Right lobe of liver (tissue), 6 donors: Measurements from ENCODE around the gene LACTBL1. TPM values are rescaled to one million over a fixed set of nuclear protein-coding genes. Genes with fewer than 3 reads are reported as not detected.
"Not testable (repeated sequence)": the region's sequence is repeated elsewhere in the genome, so short reads cannot be mapped to it uniquely, and the experiment has no call there.

Experiments used
- ATAC-seq, 4 donors: fragments of 200-7000 bp; cut with Tn5 transposase; one replicate each; pipeline ENCODE4 v1.9.1; 2020; ENCODE audit warnings: mild to moderate bottlenecking in 4 of 4, moderate library complexity in 4 of 4
- DNase-seq, 3 donors: peaks; one replicate each; pipeline ENCODE4 v3.0.0-alpha.2; 2020
- H3K27ac ChIP-seq, 3 donors: fragments of 200-600 bp; one replicate each; pipeline ENCODE4 v1.8.0; 2022
- H3K27me3 ChIP-seq, 2 donors: fragments of 200-600 bp; one replicate each; pipeline ENCODE4 v1.8.0; 2022
- H3K36me3 ChIP-seq, 4 donors: fragments of 200-600 bp; sonication (generic) in 1 of 4; one replicate each; pipeline versions ENCODE4 v1.5.1 to v1.8.0; 2017 to 2022; ENCODE audit warnings: control low read depth in 1 of 4
- H3K4me1 ChIP-seq, 4 donors: fragments of 200-600 bp; sonication (generic) in 1 of 4; one replicate each; pipeline versions ENCODE4 v1.5.1 to v1.8.0; 2017 to 2022; ENCODE audit warnings: control low read depth in 1 of 4
- H3K4me3 ChIP-seq, 3 donors: fragments of 200-600 bp; one replicate each; pipeline ENCODE4 v1.8.0; 2022
- H3K9me3 ChIP-seq, 4 donors: fragments of 200-600 bp; sonication (generic) in 1 of 4; one replicate each; pipeline versions ENCODE4 v1.5.1 to v1.8.0; 2017 to 2022; ENCODE audit warnings: control low read depth in 1 of 4
- CTCF ChIP-seq, 4 donors: fragments of 200-600 bp in 3 of 4; fragments of 450-650 bp in 1 of 4; IDR thresholded peaks; one replicate each; pipeline versions ENCODE4 v1.5.1 to v1.8.0; 2016 to 2022; ENCODE audit warnings: antibody characterized with exemption in 4 of 4, mild to moderate bottlenecking in 2 of 4
- POLR2A ChIP-seq: fragments of 450-650 bp; IDR thresholded peaks from one replicate; pipeline ENCODE4 v1.6.1; 2017; ENCODE audit warnings: antibody characterized with exemption, mild to moderate bottlenecking
- WGBS: methylation state at CpG from one replicate; pipeline ENCODE4 v1.1.6; 2018; ENCODE audit warnings: low coverage, low lambda C conversion rate; ENCODE audit not compliant: insufficient coverage; ENCODE audit errors: missing lambda C conversion rate; 5-methylcytosine and 5-hydroxymethylcytosine counted together
- intact Hi-C, 2 donors: fragments of 100-400 bp; cut with DNase I; formaldehyde crosslinking; loops; one replicate each; pipeline versions ENCODE4 v1.11.2 to v1.14.1; 2022
- total RNA-seq, 6 experiments: library from RNA; depleted of rRNA in 2 of 6; stranded (reverse); fragments of >200 nt in 2 of 6; fragmentation: NEBNext Ultra II Directional in 3 of 6; extraction: Animal tissue kit (Norgen Biotek cat#: 25700) in 3 of 6; gene quantifications; one replicate each; pipeline versions ENCODE4 v1.1.0 to v1.2.4, GENCODE V29; 2016 to 2023
- donor health status: DM: no; HTN: yes; CAD: no.
- donor health status: DM: no; HTN: no; CAD: no.
- donor health status: DM: no; HTN: no; CAD: no.
- donor health status: DM: no; HTN: yes; CAD: no.
- donor health status: DM: no; HTN: yes; CAD: no.

LACTBL1 gene
- total RNA-seq, 6 experiments from 2014 or later: not detected

GRCh38 chr1:22995774-22996173 lies 23.1 kb upstream of the LACTBL1 start:
- Histone ChIP-seq H3K27me3 (no peaks in the 10 kb centered on the region), H3K4me1 (no peaks in the 10 kb centered on the region), H3K4me3 (no peak overlapping the region), H3K27ac (no peak overlapping the region), H3K9me3 (no peaks in the 10 kb centered on the region), H3K36me3 (no peaks in the 10 kb centered on the region)
- ATAC-seq (no peak), DNase-seq (no peak)
- TF ChIP-seq POLR2A (no peak), CTCF (IDR thresholded peaks at IDR 0.05) (no peak)
- intact Hi-C loops: no loop called here

- H3K36me3 ChIP-seq, ATAC-seq, H3K27ac ChIP-seq, intact Hi-C loops, H3K4me1 ChIP-seq, H3K4me3 ChIP-seq, DNase-seq, H3K9me3 ChIP-seq, H3K27me3 ChIP-seq: not testable (repeated sequence)
- 72% methylated on average over 2 of the region's 6 CpGs for WGBS
Measured at GRCh38 chr1:22993220-22993795, 20.6 kb upstream of the LACTBL1 start.

- H3K36me3 ChIP-seq, H3K27me3 ChIP-seq, H3K27ac ChIP-seq, ATAC-seq, H3K4me3 ChIP-seq, DNase-seq, intact Hi-C loops, H3K4me1 ChIP-seq, H3K9me3 ChIP-seq: not testable (repeated sequence)
- 54% methylated on average over 3 of the region's 3 CpGs for WGBS
Measured at GRCh38 chr1:22992384-22992783, 19.7 kb upstream of the LACTBL1 start.

- intact Hi-C loops: loop anchor here in 1 of 2 donors (10.0 kb wide), 1 partner anchor 201 kb away; no protein-coding TSS in a partner anchor
- DNase-seq: no peak
- no peaks in the 10 kb centered on the region for H3K27me3 ChIP-seq
- no peak overlapping the region for H3K4me3 ChIP-seq
- H3K4me1 ChIP-seq: no peaks in the 10 kb centered on the region
- H3K9me3 ChIP-seq: no peaks in the 10 kb centered on the region
- TF ChIP-seq POLR2A (no peak), CTCF (IDR thresholded peaks at IDR 0.05) (no peak)
- H3K27ac ChIP-seq: no peak overlapping the region
- no peak for ATAC-seq
- WGBS: 20% methylated on average over 2 of the region's 4 CpGs
- no peaks in the 10 kb centered on the region for H3K36me3 ChIP-seq
Measured at GRCh38 chr1:22983944-22984343, 11.3 kb upstream of the LACTBL1 start.

- WGBS: 81% methylated on average over 3 of the region's 3 CpGs
- intact Hi-C loops: loop anchor here in 1 of 2 donors (10.0 kb wide), 1 partner anchor 204 kb away; no protein-coding TSS in a partner anchor
Measured at GRCh38 chr1:22980471-22980790, 7.8 kb upstream of the LACTBL1 start.

GRCh38 chr1:22978299-22978698 lies 5.6 kb upstream of the LACTBL1 start:
- no peaks in the 10 kb centered on the region for H3K36me3 ChIP-seq
- H3K9me3 ChIP-seq: no peaks in the 10 kb centered on the region
- intact Hi-C loops: loop anchor here in 1 of 2 donors (10.0 kb wide), 1 partner anchor 207 kb away; no protein-coding TSS in a partner anchor
- TF ChIP-seq POLR2A: no peak
- no peak for TF ChIP-seq CTCF (IDR thresholded peaks at IDR 0.05)
- no peak overlapping the region for H3K27ac ChIP-seq
- DNase-seq: no peak
- H3K27me3 ChIP-seq: no peaks in the 10 kb centered on the region
- no peaks in the 10 kb centered on the region for H3K4me1 ChIP-seq
- 60% methylated on average over 1 of the region's 3 CpGs for WGBS
- ATAC-seq: no peak
- H3K4me3 ChIP-seq: no peak overlapping the region

More at GRCh38 chr1:22980471-22980790, 7.8 kb upstream of the LACTBL1 start:
- not testable (repeated sequence) for ATAC-seq, H3K9me3 ChIP-seq, H3K4me1 ChIP-seq, H3K36me3 ChIP-seq, H3K27ac ChIP-seq, H3K27me3 ChIP-seq, DNase-seq, H3K4me3 ChIP-seq
